Activated T-cell treated with anti-CD3 and anti-CD28 coated beads for 4 hours (primary cell): ENCODE results near the gene BMPER.

ENCODE experiments used
- DNase-seq: peaks from one replicate; pipeline ENCODE4 v3.0.0-alpha.2; 2020

BMPER gene

DNA sequence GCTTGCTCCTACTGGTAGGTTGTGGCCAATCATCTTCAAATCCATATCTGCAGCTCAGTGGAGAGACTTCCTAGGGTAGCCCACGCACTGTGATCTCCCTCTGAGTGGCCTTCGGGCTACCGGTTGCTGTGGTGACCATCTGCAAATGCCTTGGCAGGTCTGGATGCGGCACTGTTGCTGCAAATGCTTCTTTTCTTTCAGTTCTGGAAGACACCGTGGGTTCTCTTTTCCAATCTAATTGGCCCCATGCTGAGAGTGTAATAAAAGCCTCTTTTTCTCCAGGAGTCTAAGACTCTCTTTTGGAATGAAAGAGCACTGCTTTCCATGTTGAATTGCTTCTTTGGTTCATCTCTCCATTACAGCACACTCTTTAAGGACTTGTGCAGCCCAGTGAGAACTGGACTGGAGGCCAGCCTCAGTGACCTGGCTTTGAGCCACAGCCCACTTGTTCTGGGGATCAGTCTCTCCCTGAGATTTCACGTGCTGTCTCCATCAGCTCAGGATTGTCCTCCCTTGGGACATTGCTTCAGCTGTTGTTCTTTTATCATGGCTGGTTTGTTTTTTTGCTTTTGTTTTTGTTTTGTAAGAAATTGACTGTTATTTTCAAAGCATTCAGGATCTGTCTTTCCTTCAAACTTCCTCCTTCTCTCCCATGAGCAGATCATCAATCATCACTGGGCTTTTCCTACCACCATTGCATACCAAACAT is 286.6 kb downstream of the BMPER start:
- DNase-seq, result no peak

DNA sequence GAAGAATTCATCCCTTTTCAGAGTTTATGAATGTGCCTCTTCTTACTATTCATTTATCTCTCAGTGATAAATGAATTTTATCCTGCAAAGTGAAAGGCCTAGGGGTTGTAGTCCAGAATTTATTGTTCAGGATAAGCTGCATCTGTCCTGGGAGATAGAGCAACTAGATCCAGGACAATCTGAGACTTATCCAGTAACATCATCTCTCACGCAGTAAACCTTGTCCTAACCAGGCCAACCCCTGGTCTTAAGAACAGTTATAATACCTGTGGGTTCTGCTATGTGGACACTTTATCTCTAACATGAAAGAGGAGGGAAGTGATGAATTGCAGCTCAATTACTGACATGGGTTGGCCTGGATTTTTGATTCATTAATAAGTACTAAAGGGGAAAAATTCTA is 287.6 kb downstream of the BMPER start:
- no peak for DNase-seq

- DNase-seq, result no peak
Observed at GRCh38 chr7:34198231-34198641, 292.9 kb downstream of the BMPER start.
